ENCODE measurements around the gene RAP1A.

RAP1A gene

GRCh38 chr1:111707906-111708305 lies 88.3 kb downstream of the RAP1A start:
- DNase-seq (ENCODE audit: low spot score) (no peak), ATAC-seq (ENCODE audit: low read depth) (no peak)
- Histone ChIP-seq H3K9me3 (ENCODE audit: severe bottlenecking) (no peaks in the 10 kb centered on the region), H3K4me1 (ENCODE audit: insufficient read depth, poor library complexity, severe bottlenecking) (peaks cover 17% of the 10 kb centered on the region), H3K27me3 (ENCODE audit: insufficient read depth, poor library complexity, severe bottlenecking) (no peaks in the 10 kb centered on the region), H3K27ac (ENCODE audit: poor library complexity, severe bottlenecking) (no peak overlapping the region), H3K4me3 (ENCODE audit: severe bottlenecking) (no peak overlapping the region), H3K36me3 (ENCODE audit: low read depth) (peaks cover 70% of the 10 kb centered on the region)
- TF ChIP-seq CTCF (IDR thresholded peaks at IDR 0.05; ENCODE audit: poor library complexity, severe bottlenecking) = no peak

- no peak overlapping the region for H3K4me3 ChIP-seq (ENCODE audit: severe bottlenecking)
- no peak for TF ChIP-seq CTCF (IDR thresholded peaks at IDR 0.05; ENCODE audit: poor library complexity, severe bottlenecking)
- no peak overlapping the region for H3K27ac ChIP-seq (ENCODE audit: poor library complexity, severe bottlenecking)
- no peak for ATAC-seq (ENCODE audit: low read depth)
- H3K9me3 ChIP-seq (ENCODE audit: severe bottlenecking) = no peaks in the 10 kb centered on the region
- H3K36me3 ChIP-seq (ENCODE audit: low read depth) = peaks cover 58% of the 10 kb centered on the region
- DNase-seq (ENCODE audit: low spot score) = no peak
- H3K27me3 ChIP-seq (ENCODE audit: insufficient read depth, poor library complexity, severe bottlenecking) = no peaks in the 10 kb centered on the region
- peaks cover 4% of the 10 kb centered on the region for H3K4me1 ChIP-seq (ENCODE audit: insufficient read depth, poor library complexity, severe bottlenecking)
Measured at GRCh38 chr1:111709986-111710385, 90.4 kb downstream of the RAP1A start.

DNA sequence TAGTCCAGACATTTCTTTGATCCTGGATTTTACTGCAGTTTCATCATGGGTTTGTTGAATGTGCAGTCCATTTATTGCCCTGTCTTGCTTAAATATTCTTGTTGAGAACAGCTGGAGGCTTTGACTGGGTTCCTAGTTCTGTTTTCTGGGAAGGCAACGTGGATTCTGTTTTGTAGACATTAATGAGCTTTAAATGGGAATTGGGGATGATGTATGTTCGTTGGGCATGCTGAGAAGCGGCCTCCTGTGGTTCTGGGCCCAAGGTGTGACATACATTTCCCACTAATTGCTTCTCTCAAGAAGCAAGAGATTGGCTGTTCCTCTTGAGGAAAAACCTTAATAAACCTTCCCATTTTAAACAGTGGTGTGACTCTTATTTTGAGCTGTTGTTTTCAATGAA lies 96.7 kb downstream of the RAP1A start:
- ATAC-seq (ENCODE audit: low read depth) = no peak

GRCh38 chr1:111717450-111717849 lies 97.9 kb downstream of the RAP1A start:
- no peak for TF ChIP-seq CTCF (IDR thresholded peaks at IDR 0.05; ENCODE audit: poor library complexity, severe bottlenecking)
- Histone ChIP-seq H3K27ac (ENCODE audit: poor library complexity, severe bottlenecking) (no peak overlapping the region), H3K4me1 (ENCODE audit: insufficient read depth, poor library complexity, severe bottlenecking) (no peaks in the 10 kb centered on the region), H3K9me3 (ENCODE audit: severe bottlenecking) (no peaks in the 10 kb centered on the region), H3K36me3 (ENCODE audit: low read depth) (peaks cover 7% of the 10 kb centered on the region; the same call in 1 of the 2 replicates), H3K4me3 (ENCODE audit: severe bottlenecking) (no peak overlapping the region), H3K27me3 (ENCODE audit: insufficient read depth, poor library complexity, severe bottlenecking) (no peaks in the 10 kb centered on the region)
- ATAC-seq (ENCODE audit: low read depth) = no peak
- no peak for DNase-seq (ENCODE audit: low spot score)

More for the DNA sequence above, 96.7 kb downstream of the RAP1A start:
- Histone ChIP-seq H3K4me1 (ENCODE audit: insufficient read depth, poor library complexity, severe bottlenecking) (no peaks in the 10 kb centered on the region), H3K27ac (ENCODE audit: poor library complexity, severe bottlenecking) (no peak overlapping the region), H3K4me3 (ENCODE audit: severe bottlenecking) (no peak overlapping the region), H3K27me3 (ENCODE audit: insufficient read depth, poor library complexity, severe bottlenecking) (no peaks in the 10 kb centered on the region), H3K9me3 (ENCODE audit: severe bottlenecking) (no peaks in the 10 kb centered on the region), H3K36me3 (ENCODE audit: low read depth) (peaks cover 18% of the 10 kb centered on the region)
- DNase-seq (ENCODE audit: low spot score) = no peak
- no peak for TF ChIP-seq CTCF (IDR thresholded peaks at IDR 0.05; ENCODE audit: poor library complexity, severe bottlenecking)

DNA sequence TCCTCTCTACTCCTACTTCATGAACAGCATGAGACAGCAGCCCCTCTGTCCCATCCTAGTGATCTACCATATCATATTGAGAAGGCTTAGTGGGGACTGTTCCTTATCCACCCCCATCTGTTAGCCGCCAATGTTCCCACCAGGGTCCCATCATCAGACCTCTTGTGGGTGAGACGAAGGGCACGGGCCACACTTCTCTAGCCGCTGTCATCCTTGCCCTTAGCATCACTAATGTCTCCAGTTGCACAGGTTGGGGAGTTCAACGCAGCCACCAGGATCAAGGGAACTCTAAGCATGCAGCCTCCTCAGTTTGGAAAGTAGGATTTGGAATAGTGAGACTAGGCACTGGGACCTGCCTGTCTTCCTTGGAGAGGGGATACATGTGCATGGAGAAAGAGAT lies 99.5 kb downstream of the RAP1A start:
- no peaks in the 10 kb centered on the region for H3K4me1 ChIP-seq (ENCODE audit: insufficient read depth, poor library complexity, severe bottlenecking)
- no peak overlapping the region for H3K4me3 ChIP-seq (ENCODE audit: severe bottlenecking)
- TF ChIP-seq CTCF (IDR thresholded peaks at IDR 0.05; ENCODE audit: poor library complexity, severe bottlenecking) = no peak
- H3K9me3 ChIP-seq (ENCODE audit: severe bottlenecking) = no peaks in the 10 kb centered on the region
- ATAC-seq (ENCODE audit: low read depth) (no peak), DNase-seq (ENCODE audit: low spot score) (no peak)
- no peak overlapping the region for H3K27ac ChIP-seq (ENCODE audit: poor library complexity, severe bottlenecking)
- H3K27me3 ChIP-seq (ENCODE audit: insufficient read depth, poor library complexity, severe bottlenecking) = no peaks in the 10 kb centered on the region
- no peaks in the 10 kb centered on the region; the same call in 1 of the 2 replicates for H3K36me3 ChIP-seq (ENCODE audit: low read depth)

Data from RWPE2 (cell line).